Naive thymus-derived CD4-positive, alpha-beta T cell (primary cell): ENCODE data around the gene SNRNP200. TPM values are rescaled to one million over a fixed set of nuclear protein-coding genes. Genes with fewer than 3 reads are reported as not detected.
"Not testable (repeated sequence)": the region's sequence is repeated elsewhere in the genome, so short reads cannot be mapped to it uniquely, and the experiment has no call there.

ENCODE experiments used
- ATAC-seq: fragments of 150-1000 bp; cut with Tn5 transposase; 2 replicates; pipeline ENCODE4 v1.10.0; 2021; ENCODE audit warnings: mild to moderate bottlenecking, moderate library complexity
- CTCF ChIA-PET: fragments of 350-600 bp; sonication (Branson Sonifier 250); formaldehyde crosslinking; loops from one replicate; lab custom pipeline; 2021; ENCODE audit warnings: antibody characterized with exemption; lab: Charles Lee
- POLR2A ChIA-PET: fragments of 350-600 bp; sonication (Branson Sonifier 250); formaldehyde crosslinking; loops from one replicate; lab custom pipeline; 2021; ENCODE audit warnings: antibody characterized with exemption, inconsistent platforms; lab: Charles Lee
- DNase-seq, 9 donors: peaks; one replicate each; pipeline versions ENCODE4 v3.0.0 to v3.0.0-alpha.2; 2020 to 2022; ENCODE audit warnings: mixed read lengths in 1 of 9
- H3K27ac ChIP-seq: one replicate; pipeline ENCODE4 v1.7.0; 2013; ENCODE audit warnings: mild to moderate bottlenecking, low read depth, low read length, moderate library complexity
- H3K27me3 ChIP-seq, 2 donors: one replicate each; pipeline ENCODE4 v1.7.0; 2013; ENCODE audit warnings: low read length in 2 of 2, mild to moderate bottlenecking in 2 of 2, moderate library complexity in 2 of 2; ENCODE audit not compliant: control insufficient read depth in 2 of 2, insufficient read depth in 2 of 2
- H3K36me3 ChIP-seq, 3 experiments: 1 replicate in 2 of 3; 2 replicates in 1 of 3; pipeline ENCODE4 v1.7.0; 2013; ENCODE audit warnings: low read length in 3 of 3, mild to moderate bottlenecking in 3 of 3, moderate library complexity in 1 of 3; ENCODE audit not compliant: insufficient read depth in 3 of 3, control insufficient read depth in 2 of 3
- H3K4me1 ChIP-seq, 2 donors: one replicate each; pipeline ENCODE4 v1.7.0; 2013; ENCODE audit warnings: low read length in 2 of 2, mild to moderate bottlenecking in 2 of 2, moderate library complexity in 1 of 2; ENCODE audit not compliant: control insufficient read depth in 2 of 2, insufficient read depth in 2 of 2
- H3K4me3 ChIP-seq: 2 replicates; pipeline ENCODE4 v1.7.0; 2013; ENCODE audit warnings: mild to moderate bottlenecking, low read length
- H3K9me3 ChIP-seq, 3 experiments: 1 replicate in 2 of 3; 2 replicates in 1 of 3; pipeline ENCODE4 v1.7.0; 2013; ENCODE audit warnings: low read length in 3 of 3; ENCODE audit not compliant: control insufficient read depth in 2 of 3
- H3K27ac Mint-ChIP-seq, 9 donors: one replicate each; pipeline ENCODE4 v1.8.0; 2020 to 2022; ENCODE audit warnings: mixed read lengths in 9 of 9, mild to moderate bottlenecking in 8 of 9, moderate library complexity in 5 of 9, inconsistent platforms in 2 of 9
- H3K27me3 Mint-ChIP-seq, 5 donors: one replicate each; pipeline ENCODE4 v1.8.0; 2021 to 2022; ENCODE audit warnings: mixed read lengths in 5 of 5, mild to moderate bottlenecking in 1 of 5
- H3K36me3 Mint-ChIP-seq, 5 donors: one replicate each; pipeline ENCODE4 v1.8.0; 2020 to 2022; ENCODE audit warnings: mixed read lengths in 5 of 5, mild to moderate bottlenecking in 3 of 5, inconsistent platforms in 1 of 5
- H3K4me1 Mint-ChIP-seq, 7 donors: one replicate each; pipeline ENCODE4 v1.8.0; 2020 to 2022; ENCODE audit warnings: mixed read lengths in 7 of 7, mild to moderate bottlenecking in 3 of 7, inconsistent platforms in 1 of 7
- H3K4me3 Mint-ChIP-seq, 10 donors: one replicate each; pipeline ENCODE4 v1.8.0; 2020 to 2022; ENCODE audit warnings: mild to moderate bottlenecking in 10 of 10, mixed read lengths in 10 of 10, moderate library complexity in 6 of 10, inconsistent platforms in 2 of 10
- H3K9me3 Mint-ChIP-seq, 11 donors: one replicate each; pipeline ENCODE4 v1.8.0; 2020 to 2022; ENCODE audit warnings: mixed read lengths in 11 of 11, mild to moderate bottlenecking in 4 of 11, inconsistent platforms in 1 of 11, moderate library complexity in 1 of 11
- intact Hi-C, 2 donors: fragments of 100-400 bp; cut with micrococcal nuclease; formaldehyde crosslinking; loops; one replicate each; pipeline ENCODE4 v1.15.1; 2023
- polyA plus RNA-seq, 2 donors: library from polyadenylated mRNA; unstranded; fragments of 300-500 nt; fragmentation: Illumina TruSeq; gene quantifications; one replicate each; pipeline ENCODE4 v1.2.3, GENCODE V29; 2021
- total RNA-seq, 6 experiments: library from RNA in 5 of 6; stranded (reverse) in 5 of 6; gene quantifications; 1 replicate in 5 of 6; 2 replicates in 1 of 6; pipeline ENCODE4 v1.2.3 and lab custom pipeline; 2021 to 2026

Gene SNRNP200
- total and polyA plus RNA-seq, 7 experiments from 2014 or later, result 86.6 to 255 (median 171) TPM

DNA sequence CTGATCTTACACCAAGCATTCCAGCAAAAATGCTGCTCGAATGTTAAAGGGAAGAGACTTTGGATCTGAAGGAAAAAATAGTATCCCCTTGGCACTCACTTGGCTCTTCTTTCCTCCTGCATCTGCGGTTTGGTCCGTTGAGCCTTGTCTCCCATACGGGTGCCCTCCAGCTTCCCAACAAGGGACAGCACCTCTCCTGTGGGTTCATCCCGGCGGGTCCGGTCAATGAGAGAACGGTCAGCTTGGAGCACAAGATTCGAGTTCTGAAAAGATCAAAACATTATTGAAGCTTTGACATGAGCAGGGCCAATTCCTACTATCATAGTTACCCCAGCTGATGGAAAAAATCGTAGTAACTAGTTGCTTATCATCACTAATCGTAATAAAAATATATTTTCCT, 740 bp downstream of the SNRNP200 start:
- H3K4me1 Mint-ChIP-seq, result peaks cover 42 to 60% (median 56%) of the 10 kb centered on the region in 7 donors
- Histone ChIP-seq H3K9me3 (no peaks in the 10 kb centered on the region), H3K36me3 (peaks cover 30 to 43% (median 40%) of the 10 kb centered on the region in 3 experiments)

DNA sequence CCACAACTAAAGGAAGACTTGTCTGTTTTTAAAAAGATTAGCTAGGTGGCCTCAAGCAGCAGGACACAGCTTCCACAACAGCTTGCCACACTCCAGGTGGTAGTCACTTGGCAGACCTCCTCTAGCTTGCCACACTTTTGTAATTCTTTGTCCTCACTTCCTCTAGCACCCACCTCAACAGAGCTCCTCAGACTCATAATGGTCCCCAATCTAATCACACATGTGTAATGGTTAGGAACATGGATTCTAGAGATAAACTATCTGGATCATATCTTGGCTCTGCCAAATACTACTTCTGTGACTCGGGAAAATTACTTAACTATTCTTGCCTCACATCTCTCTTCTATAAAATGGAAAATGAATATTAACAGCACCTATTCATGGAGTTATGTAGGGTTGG, 3.5 kb downstream of the SNRNP200 start:
- Histone ChIP-seq H3K9me3 (no peaks in the 10 kb centered on the region), H3K4me3 (no peak overlapping the region), H3K4me1 (peaks cover 30 to 41% of the 10 kb centered on the region in 2 donors), H3K27me3 (no peaks in the 10 kb centered on the region), H3K27ac (peak overlapping the region; percentile 14), H3K36me3 (peaks cover 52 to 70% (median 67%) of the 10 kb centered on the region in 3 experiments)
- Mint-ChIP-seq H3K9me3 (peaks cover 0 to 3% (median 0%) of the 10 kb centered on the region in 11 donors), H3K27ac (peak overlapping the region in 4 of 9 donors; percentile 24 to 81 (median 40)), H3K4me1 (peaks cover 47 to 74% (median 69%) of the 10 kb centered on the region in 7 donors), H3K36me3 (peaks cover 33 to 64% (median 50%) of the 10 kb centered on the region in 5 donors), H3K27me3 (no peaks in the 10 kb centered on the region), H3K4me3 (peak overlapping the region in 3 of 10 donors; percentile 23 to 50 (median 29))
- ChIA-PET POLR2A (interaction anchor here (1.4 to 2.0 kb wide), 2 partner anchors 8 to 10 kb away, joined by 4 read pairs; no protein-coding TSS in a partner anchor), CTCF (no interaction called here)
- intact Hi-C loops, result no loop called here
- DNase-seq, result no peak
- no peak for ATAC-seq

More for the DNA sequence above, 740 bp downstream of the SNRNP200 start:
- Mint-ChIP-seq H3K4me3 (peak overlapping the region; percentile 94 to 100 (median 99)), H3K27me3 (no peaks in the 10 kb centered on the region), H3K9me3 (peaks cover 0 to 5% (median 0%) of the 10 kb centered on the region in 11 donors), H3K27ac (peak overlapping the region; percentile 97 to 100 (median 99)), H3K36me3 (peaks cover 19 to 41% (median 33%) of the 10 kb centered on the region in 5 donors)
- CTCF ChIA-PET, result interaction anchor here (0.6 to 1.2 kb wide), 4 partner anchors 16 to 204 kb away, joined by 3 to 5 read pairs (median 3); no protein-coding TSS in a partner anchor
- POLR2A ChIA-PET, result interaction anchor here (0.6 to 2.7 kb wide), 16 partner anchors 11 to 232 kb away, joined by 3 to 16 read pairs (median 4); partner anchors contain the start of genes ARID5A, CIAO1, ITPRIPL1 and NCAPH
- intact Hi-C loops, result loop anchor here (1.0 to 5.0 kb wide), 14 partner anchors 11 to 512 kb away; partner anchors contain the start of genes CIAO1 (in 2 of the 2), LMAN2L (in 2 of the 2), NCAPH (in 2 of the 2) and STARD7 (in 2 of the 2)
- H3K27ac ChIP-seq, result peak overlapping the region; percentile 94
- ATAC-seq (no peak), DNase-seq (no peak)
- no peaks in the 10 kb centered on the region for H3K27me3 ChIP-seq
- peaks cover 30 to 41% of the 10 kb centered on the region in 2 donors for H3K4me1 ChIP-seq
- peak overlapping the region; percentile 85 for H3K4me3 ChIP-seq

DNA sequence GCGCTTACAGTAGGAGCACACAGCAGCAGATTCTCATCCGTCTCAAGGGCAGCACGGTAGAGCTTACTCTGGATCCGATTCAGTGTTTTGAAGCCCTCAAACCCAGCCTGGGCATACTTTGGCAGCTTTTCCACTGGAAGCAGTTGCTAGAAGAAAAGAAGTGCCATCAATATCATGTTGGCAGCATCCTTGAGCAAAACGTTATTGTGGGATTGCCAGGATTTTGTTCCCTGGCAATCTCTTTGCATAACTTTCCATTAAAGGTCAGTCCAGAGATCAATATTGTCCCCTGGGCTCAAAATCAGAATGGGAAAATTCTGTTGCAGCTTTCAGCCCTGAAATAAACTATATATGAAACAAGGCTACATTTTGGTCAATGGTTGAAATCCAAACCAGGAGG, 8.4 kb downstream of the SNRNP200 start:
- POLR2A ChIA-PET, result interaction anchor here (1.6 kb wide), 1 partner anchor 9 kb away, joined by 3 read pairs; the partner anchor contains the start of gene SNRNP200
- intact Hi-C loops, result no loop called here
- CTCF ChIA-PET, result no interaction called here

DNA sequence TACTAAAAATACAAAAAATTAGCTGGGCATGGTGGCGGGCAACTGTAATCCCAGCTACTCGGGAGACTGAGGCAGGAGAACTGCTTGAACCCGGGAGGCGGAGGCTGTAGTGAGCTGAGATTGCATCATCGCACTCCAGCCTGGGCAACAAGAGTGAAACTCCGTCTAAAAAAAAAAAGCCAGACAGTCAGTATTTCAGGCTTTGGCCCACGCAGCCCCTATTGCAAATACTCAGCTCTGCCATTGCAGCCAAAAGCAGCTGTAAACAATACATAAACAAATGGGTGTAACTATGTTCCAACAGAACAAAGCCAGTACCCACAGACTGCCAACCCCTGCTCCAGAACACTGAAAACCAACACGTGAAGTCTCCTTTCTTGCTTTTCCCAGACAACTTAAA, 11.1 kb downstream of the SNRNP200 start:
- H3K36me3 ChIP-seq, result peaks cover 67 to 100% (median 83%) of the 10 kb centered on the region in 3 experiments
- H3K4me3 Mint-ChIP-seq, H3K9me3 Mint-ChIP-seq, DNase-seq, H3K27me3 Mint-ChIP-seq, CTCF ChIA-PET, H3K27me3 ChIP-seq, H3K27ac Mint-ChIP-seq, intact Hi-C loops, ATAC-seq, H3K4me1 ChIP-seq, H3K27ac ChIP-seq, H3K9me3 ChIP-seq, H3K4me3 ChIP-seq: not testable (repeated sequence)
- POLR2A ChIA-PET, result interaction anchor here (0.6 to 1.5 kb wide), 2 partner anchors 9 to 95 kb away, joined by 3 to 4 read pairs; no protein-coding TSS in a partner anchor
- Mint-ChIP-seq H3K36me3 (peaks cover 19 to 73% (median 46%) of the 10 kb centered on the region in 5 donors), H3K4me1 (peaks cover 5 to 13% (median 11%) of the 10 kb centered on the region in 7 donors)

More for the DNA sequence above, 8.4 kb downstream of the SNRNP200 start:
- no peaks in the 10 kb centered on the region for H3K9me3 Mint-ChIP-seq
- peaks cover 1 to 11% of the 10 kb centered on the region in 2 donors for H3K4me1 ChIP-seq
- no peak for DNase-seq
- H3K27ac ChIP-seq, result no peak overlapping the region
- no peaks in the 10 kb centered on the region for H3K9me3 ChIP-seq
- no peaks in the 10 kb centered on the region for H3K27me3 ChIP-seq
- H3K4me3 Mint-ChIP-seq, result no peak overlapping the region
- peaks cover 31 to 65% (median 49%) of the 10 kb centered on the region in 5 donors for H3K36me3 Mint-ChIP-seq
- H3K27ac Mint-ChIP-seq, result no peak overlapping the region
- ATAC-seq, result no peak
- no peak overlapping the region for H3K4me3 ChIP-seq
- peaks cover 61 to 100% (median 80%) of the 10 kb centered on the region in 3 experiments for H3K36me3 ChIP-seq
- H3K27me3 Mint-ChIP-seq, result no peaks in the 10 kb centered on the region
- peaks cover 10 to 27% (median 25%) of the 10 kb centered on the region in 7 donors for H3K4me1 Mint-ChIP-seq

DNA sequence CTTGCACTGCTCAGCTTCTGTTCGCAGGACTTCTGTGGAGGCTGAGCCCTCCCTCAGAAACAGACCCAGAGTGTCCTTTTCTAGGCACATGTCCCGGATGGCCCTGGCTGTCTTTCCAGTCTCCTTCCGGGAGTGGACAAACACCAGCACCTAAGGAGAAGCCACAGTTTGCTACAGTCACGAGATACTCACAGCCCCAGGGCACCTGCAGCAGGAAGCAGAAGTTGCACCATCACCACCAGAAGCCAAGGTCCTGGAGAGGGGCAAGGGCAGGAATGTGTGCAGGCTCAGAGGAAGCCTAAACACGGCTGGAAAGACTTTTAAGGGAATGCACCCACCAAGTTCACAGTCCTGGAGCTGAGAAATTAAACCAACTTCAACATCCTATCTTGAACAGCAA, 13.6 kb downstream of the SNRNP200 start:
- no peak overlapping the region for H3K27ac ChIP-seq
- no peaks in the 10 kb centered on the region for H3K4me1 ChIP-seq
- H3K9me3 ChIP-seq, result no peaks in the 10 kb centered on the region
- H3K27ac Mint-ChIP-seq, result no peak overlapping the region
- no peak overlapping the region for H3K4me3 Mint-ChIP-seq
- H3K36me3 Mint-ChIP-seq, result peaks cover 18 to 75% (median 53%) of the 10 kb centered on the region in 5 donors
- no peaks in the 10 kb centered on the region for H3K27me3 ChIP-seq
- ATAC-seq (no peak), DNase-seq (no peak)
- peaks cover 70 to 100% (median 79%) of the 10 kb centered on the region in 3 experiments for H3K36me3 ChIP-seq
- intact Hi-C loops, result no loop called here
- POLR2A ChIA-PET, result interaction anchor here (0.9 to 1.1 kb wide), 4 partner anchors 9 to 82 kb away, joined by 3 to 4 read pairs (median 4); partner anchors contain the start of gene SNRNP200
- peaks cover 0 to 3% (median 0%) of the 10 kb centered on the region in 7 donors for H3K4me1 Mint-ChIP-seq
- H3K4me3 ChIP-seq, result no peak overlapping the region
- H3K27me3 Mint-ChIP-seq, result no peaks in the 10 kb centered on the region
- H3K9me3 Mint-ChIP-seq, result peaks cover 0 to 3% (median 0%) of the 10 kb centered on the region in 11 donors
- CTCF ChIA-PET, result no interaction called here

DNA sequence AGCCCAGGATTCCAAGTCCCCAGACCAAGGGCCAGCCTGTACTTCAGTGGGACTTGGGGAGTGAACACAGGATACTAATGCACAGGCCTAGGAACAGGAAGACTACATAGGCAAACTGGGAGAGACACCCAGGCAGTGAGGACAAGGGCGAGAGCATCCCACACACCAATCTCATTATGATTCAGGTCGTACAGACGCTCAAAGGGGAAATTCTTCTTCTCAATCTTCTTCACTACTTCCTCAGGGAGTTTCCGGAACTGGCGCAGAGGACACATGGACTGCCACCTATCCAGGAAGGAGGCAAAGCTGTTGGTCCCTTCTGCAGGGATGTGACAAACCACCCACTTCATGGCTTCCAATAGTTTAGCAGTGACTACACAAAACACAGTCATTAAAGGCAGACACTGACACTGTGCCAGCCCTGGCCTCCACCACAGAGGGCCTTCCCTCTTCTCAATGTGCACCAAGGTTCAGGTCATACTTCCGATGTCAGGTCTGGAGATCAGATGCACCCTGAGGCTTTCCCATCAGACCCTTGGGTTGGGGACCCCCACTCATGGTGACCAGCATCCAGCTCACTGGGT, 18.0 kb downstream of the SNRNP200 start:
- no peak overlapping the region for H3K4me3 Mint-ChIP-seq
- no peaks in the 10 kb centered on the region for H3K27me3 Mint-ChIP-seq
- ChIA-PET CTCF (no interaction called here), POLR2A (no interaction called here)
- DNase-seq (no peak), ATAC-seq (no peak)
- Histone ChIP-seq H3K27ac (no peak overlapping the region), H3K4me3 (no peak overlapping the region), H3K4me1 (no peaks in the 10 kb centered on the region), H3K36me3 (peaks cover 81 to 100% (median 87%) of the 10 kb centered on the region in 3 experiments), H3K9me3 (no peaks in the 10 kb centered on the region), H3K27me3 (no peaks in the 10 kb centered on the region)
- peaks cover 0 to 2% (median 0%) of the 10 kb centered on the region in 7 donors for H3K4me1 Mint-ChIP-seq
- intact Hi-C loops, result no loop called here
- H3K36me3 Mint-ChIP-seq, result peaks cover 12 to 83% (median 41%) of the 10 kb centered on the region in 5 donors
- peak overlapping the region in 3 of 9 donors; percentile 17 to 73 (median 26) for H3K27ac Mint-ChIP-seq
- H3K9me3 Mint-ChIP-seq, result peaks cover 0 to 3% (median 0%) of the 10 kb centered on the region in 11 donors
